B cell (primary cell): ENCODE data around the gene RAB10. TPM values are rescaled to one million over a fixed set of nuclear protein-coding genes. Genes with fewer than 3 reads are reported as not detected.

Source experiments
- ATAC-seq: fragments of 200-7000 bp; cut with Tn5 transposase; one replicate; pipeline ENCODE4 v1.10.0; 2021; ENCODE audit warnings: low read depth, mild to moderate bottlenecking, moderate number of reproducible peaks, moderate library complexity
- CTCF ChIA-PET: fragments of 350-600 bp; sonication (Branson Sonifier 250); formaldehyde crosslinking; loops from one replicate; lab custom pipeline; 2021; ENCODE audit warnings: antibody characterized with exemption, inconsistent platforms; lab: Charles Lee
- POLR2A ChIA-PET: fragments of 350-600 bp; sonication (Branson Sonifier 250); formaldehyde crosslinking; loops from one replicate; lab custom pipeline; 2021; ENCODE audit warnings: antibody characterized with exemption; lab: Charles Lee
- DNase-seq: peaks from one replicate; pipeline ENCODE4 v3.0.0; 2013
- H2AFZ ChIP-seq: 2 replicates; pipeline ENCODE4 v1.6.1; 2012; ENCODE audit warnings: mild to moderate bottlenecking, low read depth, low read length; ENCODE audit not compliant: insufficient read depth, poor library complexity, severe bottlenecking
- H3K27ac ChIP-seq, 2 donors: 1 replicate in 1 of 2; 2 replicates in 1 of 2; pipeline ENCODE4 v1.5.1; 2012 to 2013; ENCODE audit warnings: low read length in 2 of 2, mild to moderate bottlenecking in 2 of 2, moderate library complexity in 1 of 2
- H3K27me3 ChIP-seq, 4 experiments: fragments of 200-600 bp in 1 of 4; sonication (generic) in 1 of 4; replicated peaks in 1 of 4; 1 replicate in 2 of 4; 2 replicates in 2 of 4; pipeline versions ENCODE4 v1.6.1 to v1.7.0; 2013 to 2016; ENCODE audit warnings: low read length in 3 of 4, mild to moderate bottlenecking in 2 of 4, mixed read lengths in 1 of 4, moderate library complexity in 1 of 4; ENCODE audit not compliant: insufficient read depth in 4 of 4, control insufficient read depth in 3 of 4; ENCODE audit errors: control extremely low read depth in 1 of 4
- H3K36me3 ChIP-seq, 2 experiments: replicated peaks in 1 of 2; 1 replicate in 1 of 2; 2 replicates in 1 of 2; pipeline versions ENCODE4 v1.6.1 to v1.7.1; 2013; ENCODE audit warnings: low read length in 1 of 2; ENCODE audit not compliant: insufficient read depth in 2 of 2, control insufficient read depth in 1 of 2; ENCODE audit errors: control extremely low read depth in 1 of 2, extremely low read depth in 1 of 2
- H3K4me1 ChIP-seq, 2 donors: fragments of 200-600 bp in 1 of 2; sonication (generic) in 1 of 2; 1 replicate in 1 of 2; 2 replicates in 1 of 2; pipeline versions ENCODE4 v1.5.1 to v1.6.1; 2013 to 2017; ENCODE audit warnings: low read length in 2 of 2; ENCODE audit not compliant: control insufficient read depth in 2 of 2, insufficient read depth in 2 of 2
- H3K4me2 ChIP-seq: replicated peaks from 2 replicates; pipeline ENCODE3; 2012; ENCODE audit warnings: mild to moderate bottlenecking, low read depth, low read length; ENCODE audit not compliant: poor library complexity, severe bottlenecking
- H3K4me3 ChIP-seq, 5 experiments: fragments of 200-600 bp in 1 of 5; sonication (generic) in 1 of 5; 1 replicate in 3 of 5; 2 replicates in 2 of 5; pipeline versions ENCODE4 v1.5.1 to v1.7.0; 2011 to 2016; ENCODE audit warnings: low read length in 4 of 5, mild to moderate bottlenecking in 4 of 5, low read depth in 2 of 5, control low read depth in 1 of 5, moderate library complexity in 1 of 5; ENCODE audit not compliant: insufficient read depth in 1 of 5; ENCODE audit errors: control extremely low read depth in 1 of 5, extremely low read depth in 1 of 5
- H3K79me2 ChIP-seq: fragments of 200-600 bp; sonication (generic); one replicate; pipeline ENCODE4 v1.6.0; 2016; ENCODE audit warnings: low read length; ENCODE audit not compliant: control insufficient read depth, insufficient read depth
- H3K9ac ChIP-seq: fragments of 200-600 bp; sonication (generic); 2 replicates; pipeline ENCODE4 v1.6.1; 2017; ENCODE audit warnings: mild to moderate bottlenecking, low read length, moderate library complexity
- H3K9me3 ChIP-seq, 3 donors: one replicate each; pipeline versions ENCODE4 v1.6.1 to v1.7.1; 2013; ENCODE audit warnings: low read length in 2 of 3; ENCODE audit not compliant: control insufficient read depth in 2 of 3, insufficient read depth in 1 of 3; ENCODE audit errors: control extremely low read depth in 1 of 3
- H4K20me1 ChIP-seq: 2 replicates; pipeline ENCODE4 v1.6.0; 2012; ENCODE audit warnings: mild to moderate bottlenecking, low read length; ENCODE audit not compliant: insufficient read depth, control insufficient read depth, poor library complexity, severe bottlenecking
- H3K27ac Mint-ChIP-seq: one replicate; pipeline ENCODE4 v1.8.0; 2021; ENCODE audit warnings: mixed read lengths
- H3K27me3 Mint-ChIP-seq: one replicate; pipeline ENCODE4 v1.8.0; 2021; ENCODE audit warnings: mixed read lengths
- H3K4me1 Mint-ChIP-seq: one replicate; pipeline ENCODE4 v1.8.0; 2021; ENCODE audit warnings: mixed read lengths
- H3K4me3 Mint-ChIP-seq: one replicate; pipeline ENCODE4 v1.8.0; 2021; ENCODE audit warnings: mixed read lengths
- H3K9me3 Mint-ChIP-seq: one replicate; pipeline ENCODE4 v1.8.0; 2022; ENCODE audit warnings: mixed read lengths; ENCODE audit not compliant: insufficient read depth
- EZH2 ChIP-seq: IDR thresholded peaks from 2 replicates; pipeline ENCODE4 v1.6.1; 2012; ENCODE audit warnings: borderline replicate concordance, low read depth, mild to moderate bottlenecking, moderate library complexity, low read length; ENCODE audit not compliant: insufficient read depth, poor library complexity, severe bottlenecking
- WGBS: methylation state at CpG from one replicate; pipeline ENCODE4 v1.1.5; 2013; ENCODE audit warnings: missing lambda C conversion rate; ENCODE audit not compliant: insufficient coverage; 5-methylcytosine and 5-hydroxymethylcytosine counted together
- intact Hi-C: fragments of 100-400 bp; cut with micrococcal nuclease; formaldehyde crosslinking; loops from one replicate; pipeline ENCODE4 v1.10.0; 2022
- polyA plus RNA-seq: library from polyadenylated mRNA; depleted of rRNA; stranded (reverse); fragments of >200 nt; gene quantifications from 2 replicates; pipeline ENCODE4 v1.2.3, GENCODE V29; 2012
- total RNA-seq, 2 donors: library from RNA; stranded (reverse); fragments of 120-200 nt in 1 of 2; gene quantifications; 1 replicate in 1 of 2; 2 replicates in 1 of 2; pipeline versions ENCODE4 v1.2.3 to v1.2.4, GENCODE V29; 2013 to 2022
- TF ChIP-seq, protein P1 (sequence below): fragments of 200-600 bp; IDR thresholded peaks from one replicate; pipeline ENCODE4 v1.8.0; 2022; ENCODE audit warnings: antibody characterized with exemption, mild to moderate bottlenecking

RAB10 gene
- total and polyA plus RNA-seq, 2 donors (not counting 1 experiment from before 2014, with no cell fraction given), result 21.7 to 66.7 TPM

DNA sequence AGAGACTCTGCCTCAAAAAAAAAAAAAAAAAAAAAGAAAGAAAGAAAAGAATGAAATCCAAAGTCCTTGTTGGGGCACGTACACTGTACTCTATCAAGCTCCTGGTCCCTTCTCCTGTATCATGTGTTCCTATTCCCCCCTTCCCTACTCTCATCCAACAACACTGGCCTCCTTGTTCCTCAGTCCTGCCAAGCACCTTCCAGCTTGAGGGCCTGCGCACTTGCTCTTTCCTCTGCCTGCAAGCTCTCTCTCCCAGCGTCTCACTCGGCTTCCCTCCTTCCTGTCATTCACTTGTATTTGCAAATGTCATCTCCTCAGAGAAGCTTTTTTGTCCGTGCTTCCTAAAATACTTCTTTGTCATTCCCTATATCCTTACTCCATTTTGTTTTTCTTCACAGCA, 40.8 kb upstream of the RAB10 start:
- CTCF ChIA-PET, result interaction anchor here (0.7 to 3.2 kb wide), 4 partner anchors 11 to 151 kb away, joined by 4 to 40 read pairs (median 4); partner anchors contain the start of genes KIF3C and RAB10
- Histone ChIP-seq H4K20me1 (no peaks in the 10 kb centered on the region), H3K79me2 (no peaks in the 10 kb centered on the region), H3K4me1 (peaks cover 0 to 2% of the 10 kb centered on the region in 2 donors), H3K36me3 (no peaks in the 10 kb centered on the region), H3K27ac (no peak overlapping the region), H3K4me2 (no peak overlapping the region), H3K27me3 (no peaks in the 10 kb centered on the region), H2AFZ (no peak overlapping the region), H3K4me3 (no peak overlapping the region), H3K9ac (no peak overlapping the region), H3K9me3 (no peaks in the 10 kb centered on the region)
- TF ChIP-seq, protein P1, sequence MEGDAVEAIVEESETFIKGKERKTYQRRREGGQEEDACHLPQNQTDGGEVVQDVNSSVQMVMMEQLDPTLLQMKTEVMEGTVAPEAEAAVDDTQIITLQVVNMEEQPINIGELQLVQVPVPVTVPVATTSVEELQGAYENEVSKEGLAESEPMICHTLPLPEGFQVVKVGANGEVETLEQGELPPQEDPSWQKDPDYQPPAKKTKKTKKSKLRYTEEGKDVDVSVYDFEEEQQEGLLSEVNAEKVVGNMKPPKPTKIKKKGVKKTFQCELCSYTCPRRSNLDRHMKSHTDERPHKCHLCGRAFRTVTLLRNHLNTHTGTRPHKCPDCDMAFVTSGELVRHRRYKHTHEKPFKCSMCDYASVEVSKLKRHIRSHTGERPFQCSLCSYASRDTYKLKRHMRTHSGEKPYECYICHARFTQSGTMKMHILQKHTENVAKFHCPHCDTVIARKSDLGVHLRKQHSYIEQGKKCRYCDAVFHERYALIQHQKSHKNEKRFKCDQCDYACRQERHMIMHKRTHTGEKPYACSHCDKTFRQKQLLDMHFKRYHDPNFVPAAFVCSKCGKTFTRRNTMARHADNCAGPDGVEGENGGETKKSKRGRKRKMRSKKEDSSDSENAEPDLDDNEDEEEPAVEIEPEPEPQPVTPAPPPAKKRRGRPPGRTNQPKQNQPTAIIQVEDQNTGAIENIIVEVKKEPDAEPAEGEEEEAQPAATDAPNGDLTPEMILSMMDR, result no peak
- TF ChIP-seq EZH2, result no peak
- DNase-seq, result no peak
- intact Hi-C loops, result no loop called here
- peaks cover 1% of the 10 kb centered on the region for H3K4me1 Mint-ChIP-seq
- H3K27me3 Mint-ChIP-seq, result no peaks in the 10 kb centered on the region
- H3K27ac Mint-ChIP-seq, result no peak overlapping the region
- WGBS, result no CpG with 5 or more reads among the region's 5 CpGs
- no peak for ATAC-seq
- no peak overlapping the region for H3K4me3 Mint-ChIP-seq
- POLR2A ChIA-PET, result no interaction called here
- no peaks in the 10 kb centered on the region for H3K9me3 Mint-ChIP-seq

DNA sequence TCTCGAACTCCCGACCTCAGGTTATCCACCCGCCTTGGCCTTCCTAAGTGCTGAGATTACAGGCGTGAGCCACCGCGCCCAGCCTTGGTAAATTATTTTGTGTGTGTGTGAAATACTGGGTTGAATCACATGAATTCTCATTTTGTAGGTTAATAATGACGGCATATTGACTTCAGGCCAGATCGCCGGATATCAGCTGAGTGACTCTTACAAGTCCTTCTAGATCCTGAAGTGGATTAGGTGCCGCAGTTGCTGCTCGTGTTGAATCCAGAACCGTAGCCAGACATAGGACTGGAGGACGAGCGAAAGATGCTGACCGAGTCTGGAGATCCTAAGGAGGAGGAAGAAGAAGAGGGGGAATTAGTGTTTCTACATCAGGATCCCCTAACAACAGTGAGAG, 39.4 kb upstream of the RAB10 start:
- no peak for TF ChIP-seq EZH2
- TF ChIP-seq, protein P1, result no peak
- Histone ChIP-seq H3K9me3 (no peaks in the 10 kb centered on the region), H3K79me2 (no peaks in the 10 kb centered on the region), H3K4me2 (no peak overlapping the region), H3K27ac (no peak overlapping the region), H3K9ac (no peak overlapping the region), H3K4me1 (peaks cover 0 to 2% of the 10 kb centered on the region in 2 donors), H4K20me1 (no peaks in the 10 kb centered on the region), H3K4me3 (no peak overlapping the region), H2AFZ (no peak overlapping the region), H3K36me3 (no peaks in the 10 kb centered on the region), H3K27me3 (no peaks in the 10 kb centered on the region)
- Mint-ChIP-seq H3K4me3 (no peak overlapping the region), H3K27ac (no peak overlapping the region), H3K27me3 (no peaks in the 10 kb centered on the region), H3K4me1 (peaks cover 1% of the 10 kb centered on the region), H3K9me3 (no peaks in the 10 kb centered on the region)
- ChIA-PET CTCF (interaction anchor here (1.1 to 1.3 kb wide), 5 partner anchors 10 to 151 kb away, joined by 3 to 9 read pairs (median 3); no protein-coding TSS in a partner anchor), POLR2A (interaction anchor here (0.6 kb wide), 1 partner anchor 237 kb away, joined by 6 read pairs; no protein-coding TSS in a partner anchor)
- DNase-seq, result no peak
- no peak for ATAC-seq
- intact Hi-C loops, result no loop called here
- WGBS, result 97% methylated on average over 13 of the region's 15 CpGs
